Jurkat, Clone E6-1 (cell line): Measurements from ENCODE around the gene MAPKAPK2.

Experiments used
- DNase-seq: peaks from one replicate; pipeline ENCODE4 v3.0.0-alpha.2; 2011; ENCODE audit warnings: low read depth, low spot score
- H3K4me3 ChIP-seq: 2 replicates; pipeline ENCODE4 v1.5.1; 2011; ENCODE audit warnings: mild to moderate bottlenecking, low read length, control low read depth, moderate library complexity

The MAPKAPK2 gene

DNA sequence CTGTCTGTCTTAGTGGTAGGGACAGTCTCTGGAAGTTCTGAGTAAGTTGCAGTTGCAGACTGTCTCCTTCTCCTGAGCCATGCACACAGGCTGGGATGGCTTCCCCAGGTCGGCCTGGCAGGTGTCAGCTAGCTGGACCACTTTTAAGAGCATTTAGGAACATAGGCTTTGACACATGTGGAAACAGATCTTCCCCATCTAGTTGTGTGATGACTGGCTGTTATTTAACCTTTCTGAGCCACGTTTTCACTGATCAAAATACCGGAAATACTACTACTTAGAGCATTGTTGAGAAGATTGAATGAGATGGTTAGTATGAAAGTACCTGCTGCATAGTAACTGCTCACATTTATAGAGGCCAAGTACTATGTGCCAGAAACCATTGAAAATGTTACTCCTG lies 6.2 kb upstream of the MAPKAPK2 start:
- no peak for DNase-seq
- H3K4me3 ChIP-seq, result no peak overlapping the region

DNA sequence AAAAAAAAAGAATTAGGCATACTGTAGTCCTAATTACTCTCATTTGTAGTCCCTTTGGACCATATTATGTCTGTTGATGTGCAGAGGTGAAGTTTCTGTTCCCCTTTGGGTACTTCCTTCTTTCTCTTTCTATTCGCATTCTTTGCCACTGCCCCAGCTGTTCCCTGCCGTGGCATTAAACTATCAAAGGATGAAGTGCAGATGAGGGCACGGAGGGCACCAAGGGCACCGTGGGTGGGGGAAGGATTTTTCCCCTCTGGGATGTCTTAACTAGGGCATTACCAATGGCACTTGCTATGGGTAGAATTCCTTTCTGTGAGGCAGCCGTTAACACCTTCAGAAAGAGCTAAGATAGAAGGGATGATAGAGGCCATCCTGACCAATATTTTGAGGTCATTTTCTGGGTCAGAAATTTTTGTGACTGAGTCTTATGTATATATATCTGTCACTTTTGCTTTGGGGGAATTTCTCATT lies 4.9 kb upstream of the MAPKAPK2 start:
- DNase-seq, result no peak
- no peak overlapping the region for H3K4me3 ChIP-seq

DNA sequence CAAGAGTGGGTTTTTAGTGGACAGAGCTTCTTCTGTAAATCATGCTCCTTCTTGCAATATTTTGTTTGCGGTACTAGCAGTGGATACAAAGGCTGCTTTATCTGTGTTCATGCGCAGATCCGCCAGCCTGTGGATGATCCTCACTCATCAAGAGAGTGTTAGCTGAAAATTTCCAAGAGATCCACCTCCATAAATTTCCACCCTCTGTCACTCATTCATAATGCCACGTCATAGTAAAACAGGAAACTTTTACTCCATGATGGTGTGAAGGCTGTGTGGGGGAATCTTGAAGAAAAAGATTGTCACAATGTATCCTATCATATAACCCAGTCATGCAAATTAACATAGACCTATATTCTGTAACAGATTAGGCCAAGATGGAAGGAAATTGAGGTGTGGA lies 4.4 kb upstream of the MAPKAPK2 start:
- no peak overlapping the region for H3K4me3 ChIP-seq
- DNase-seq, result no peak

DNA sequence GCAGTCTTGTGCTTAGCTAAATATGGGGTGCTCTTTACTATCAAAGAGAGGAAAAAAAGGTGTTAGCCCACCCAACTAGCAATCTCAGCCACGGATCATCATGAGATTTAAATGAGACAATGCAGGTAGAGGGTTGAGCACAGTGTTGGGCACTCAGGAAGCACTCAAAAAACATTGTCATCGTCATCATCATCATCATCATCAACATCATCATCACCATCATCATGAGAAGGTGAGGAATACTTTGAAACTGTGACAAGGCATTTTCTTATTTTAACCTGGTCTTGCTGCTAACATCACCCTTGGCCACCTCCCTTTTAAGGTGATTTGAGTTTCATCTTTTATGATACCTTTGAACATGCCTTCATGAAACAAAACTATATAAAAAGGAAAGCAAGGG lies 3.3 kb upstream of the MAPKAPK2 start:
- H3K4me3 ChIP-seq, result no peak overlapping the region
- DNase-seq, result no peak

DNA sequence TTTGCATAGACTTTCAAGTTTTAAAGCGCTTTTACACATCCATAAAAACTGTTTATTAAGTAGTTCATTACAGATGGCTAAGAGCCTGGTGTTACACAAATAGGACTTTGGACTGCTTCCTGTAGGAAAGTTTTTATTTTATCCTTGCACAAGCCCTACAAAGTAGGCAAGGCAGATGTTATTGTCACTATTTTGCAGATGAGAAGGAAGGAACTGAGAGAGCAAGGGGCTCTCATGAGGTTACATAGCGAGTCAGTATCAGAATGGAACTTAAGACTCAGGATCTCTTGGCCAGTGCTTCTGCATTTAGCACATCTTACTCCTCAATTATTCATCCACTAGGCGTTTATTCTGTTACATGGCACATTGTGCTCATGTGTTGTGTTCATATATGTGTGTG lies 2.6 kb upstream of the MAPKAPK2 start:
- no peak for DNase-seq
- no peak overlapping the region for H3K4me3 ChIP-seq

DNA sequence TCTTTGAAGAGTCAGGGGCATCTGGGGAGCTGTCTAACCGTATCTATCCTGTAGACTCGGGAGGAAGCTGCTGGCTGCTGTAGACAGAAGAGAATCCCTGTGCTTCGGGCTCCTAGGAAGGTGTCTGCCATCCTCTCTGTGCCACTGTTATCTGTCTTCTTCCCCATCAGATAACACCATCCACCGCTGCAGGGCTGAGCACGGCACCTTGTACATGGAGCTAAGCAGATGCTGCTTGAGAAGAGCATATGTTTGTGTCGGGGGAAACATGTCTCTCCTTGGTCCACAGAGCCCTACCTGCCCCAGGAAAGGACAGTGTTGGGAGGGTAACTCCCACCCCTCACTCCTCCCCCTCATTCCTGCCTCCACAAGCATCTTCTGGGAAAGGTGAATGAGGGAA lies 1.4 kb upstream of the MAPKAPK2 start:
- no peak for DNase-seq
- H3K4me3 ChIP-seq, result no peak overlapping the region

DNA sequence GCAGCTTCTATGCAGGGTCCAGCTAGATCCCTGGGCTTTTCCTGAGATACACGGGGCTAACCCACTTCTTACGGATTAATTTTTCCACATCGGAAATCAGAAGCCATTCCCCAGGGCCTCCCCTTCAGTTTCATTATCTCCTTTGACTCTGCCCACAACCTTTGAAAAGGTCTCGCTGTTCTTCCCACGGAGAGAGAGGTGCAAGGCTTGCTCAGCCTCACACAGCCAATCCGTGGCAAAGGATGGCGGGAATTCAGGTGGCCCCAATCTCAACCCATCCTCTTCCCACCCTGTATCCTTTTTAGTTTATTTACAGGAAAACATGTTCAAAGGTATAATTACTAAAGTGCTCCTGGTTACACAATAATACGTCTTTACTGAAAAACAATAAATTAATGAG lies 702 bp upstream of the MAPKAPK2 start:
- no peak overlapping the region for H3K4me3 ChIP-seq
- DNase-seq, result no peak

DNA sequence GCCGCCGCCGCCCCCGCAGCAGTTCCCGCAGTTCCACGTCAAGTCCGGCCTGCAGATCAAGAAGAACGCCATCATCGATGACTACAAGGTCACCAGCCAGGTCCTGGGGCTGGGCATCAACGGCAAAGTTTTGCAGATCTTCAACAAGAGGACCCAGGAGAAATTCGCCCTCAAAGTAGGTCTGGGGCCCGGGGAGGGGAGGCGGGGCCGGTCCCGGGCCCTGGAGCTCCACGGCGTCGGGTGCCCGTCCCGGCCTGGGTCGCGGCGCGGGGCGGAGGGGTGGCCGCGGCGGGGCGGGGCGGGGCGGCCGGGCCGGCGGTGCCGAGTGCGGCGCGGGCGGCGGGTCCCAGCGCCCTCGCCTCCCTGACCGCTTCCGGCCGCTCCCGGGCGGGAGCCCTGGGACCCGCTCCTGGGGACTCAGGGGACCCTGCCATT lies 646 bp downstream of the MAPKAPK2 start:
- H3K4me3 ChIP-seq, result peak overlapping the region; percentile 89
- DNase-seq, result no peak

DNA sequence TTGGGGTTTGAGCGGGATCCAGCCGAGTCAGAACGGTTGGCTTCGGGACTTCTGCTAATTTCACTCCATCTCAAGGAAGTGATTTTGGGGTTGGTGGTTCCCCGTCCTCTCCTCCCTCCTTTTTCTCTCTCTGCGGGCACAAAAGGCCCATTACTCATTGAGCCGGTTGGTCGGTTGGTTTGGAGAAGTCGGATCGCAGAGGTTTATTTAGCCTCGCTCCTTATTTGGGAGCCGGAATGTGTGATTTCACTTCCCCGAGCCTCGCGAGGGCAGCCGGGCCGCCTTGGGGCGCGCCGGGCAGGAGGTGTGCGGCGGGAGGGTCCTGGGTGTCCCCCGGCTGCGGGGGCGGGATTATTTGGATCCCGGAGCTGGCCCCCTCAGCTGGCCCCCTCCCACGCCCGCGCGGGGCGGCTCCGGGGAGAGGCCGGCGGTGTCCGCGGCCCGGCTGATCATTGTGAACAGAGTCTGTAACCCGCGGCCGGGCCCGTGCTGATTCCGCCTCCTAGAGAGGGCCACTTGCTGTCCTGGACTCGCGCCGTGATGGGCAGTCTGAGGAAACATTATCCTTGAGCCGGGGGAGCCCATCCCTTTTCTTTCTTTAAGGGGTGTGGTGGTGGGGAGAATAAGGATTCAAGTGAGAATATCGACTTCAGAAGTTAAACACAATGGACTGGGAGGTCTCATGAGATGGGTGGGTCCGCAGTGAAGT lies 1.2 kb downstream of the MAPKAPK2 start:
- no peak for DNase-seq
- H3K4me3 ChIP-seq, result peak overlapping the region; percentile 89

DNA sequence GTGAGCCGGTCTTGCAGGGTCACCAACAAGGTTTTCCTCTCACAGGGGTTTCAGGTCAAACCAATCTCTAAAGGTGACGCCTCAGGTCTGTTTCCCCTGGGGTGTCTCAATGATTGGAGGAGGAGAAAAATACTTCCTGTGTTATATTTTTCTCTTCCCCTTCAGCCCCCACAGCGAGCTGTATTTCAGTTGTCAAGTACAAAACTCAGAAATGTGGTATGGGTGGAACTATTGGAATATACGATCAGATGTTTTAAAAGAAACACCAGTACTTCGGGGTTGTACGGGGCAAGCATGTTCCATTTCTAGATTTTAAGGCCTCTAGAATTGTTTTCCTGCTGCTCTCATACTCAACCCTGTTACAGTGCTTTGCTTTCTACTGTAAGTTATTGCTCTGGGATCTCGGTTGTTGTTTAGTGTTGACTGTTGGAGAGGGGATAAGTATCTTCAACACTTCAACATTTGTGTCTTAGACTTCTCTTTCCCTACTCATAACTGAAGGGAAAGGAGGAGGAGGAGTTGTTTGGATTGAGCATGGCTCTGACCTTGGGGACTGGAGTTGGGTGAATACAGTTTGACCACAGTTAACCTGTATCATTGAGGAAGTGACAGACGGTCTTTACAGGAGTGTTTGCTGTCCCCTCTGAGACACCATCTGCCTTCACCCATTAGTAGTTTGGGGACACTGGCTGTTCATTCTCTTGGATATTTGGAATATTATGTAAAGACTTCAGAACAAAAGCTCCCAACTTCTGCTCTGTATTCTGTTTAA lies 2.0 kb downstream of the MAPKAPK2 start:
- no peak for DNase-seq
- H3K4me3 ChIP-seq, result peak overlapping the region; percentile 89

DNA sequence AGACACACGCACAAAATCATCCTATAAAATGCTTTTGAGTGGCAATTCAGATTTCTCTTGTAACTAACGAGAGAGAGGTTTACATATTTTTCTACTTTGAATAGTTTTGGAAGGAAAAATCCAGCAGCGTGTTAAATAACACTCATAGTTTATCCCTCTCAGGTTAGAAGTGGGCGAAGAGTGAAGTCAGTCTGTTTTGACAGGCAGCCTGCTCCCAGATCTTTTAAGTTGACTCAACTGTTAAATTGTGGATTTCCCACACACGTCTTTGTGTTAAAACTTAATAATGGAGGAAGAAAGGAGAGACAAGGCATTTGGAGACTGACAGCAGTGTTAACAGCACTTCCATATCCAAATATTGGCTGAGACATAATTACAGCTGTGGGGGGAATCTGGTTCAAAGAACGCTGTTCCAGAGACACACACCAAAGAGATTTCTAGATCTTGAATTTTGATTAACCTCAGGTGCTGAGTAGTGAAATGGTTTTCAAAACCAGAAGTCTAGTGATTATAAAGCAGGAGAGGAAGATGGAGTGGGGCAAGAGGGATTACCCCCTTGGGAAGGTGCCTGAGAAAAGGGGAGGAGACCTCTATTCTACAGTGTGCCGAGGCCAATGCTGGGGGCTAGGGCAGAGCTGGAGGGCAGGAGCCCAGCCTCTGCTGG lies 2.7 kb downstream of the MAPKAPK2 start:
- no peak overlapping the region for H3K4me3 ChIP-seq
- DNase-seq, result no peak

DNA sequence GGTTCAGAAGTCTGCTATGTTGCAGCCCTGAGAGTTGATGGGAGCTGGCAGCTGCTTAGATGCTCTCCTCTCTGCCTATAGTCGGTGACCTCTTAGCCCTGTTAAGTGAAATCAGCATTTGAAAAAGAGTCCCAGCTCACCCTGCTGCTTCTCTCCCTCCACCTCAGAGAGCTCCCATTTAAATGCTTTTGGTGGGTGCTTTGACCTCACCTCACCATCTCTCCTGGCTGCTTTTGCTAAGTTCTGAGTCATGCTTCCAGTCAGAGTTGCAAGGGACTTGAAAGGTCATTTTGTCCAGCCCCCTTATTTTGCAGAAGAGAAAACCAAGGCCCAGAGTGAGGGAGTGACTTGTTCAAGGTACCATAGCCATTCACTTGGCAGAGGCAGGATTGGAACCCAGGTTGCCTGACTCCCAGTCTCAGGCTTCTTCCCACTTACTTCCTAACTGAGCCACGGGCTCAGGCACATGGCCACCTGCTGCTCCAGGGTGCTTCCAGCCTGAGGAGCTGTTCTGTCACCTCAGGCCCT lies 3.3 kb downstream of the MAPKAPK2 start:
- H3K4me3 ChIP-seq, result no peak overlapping the region
- DNase-seq, result no peak

DNA sequence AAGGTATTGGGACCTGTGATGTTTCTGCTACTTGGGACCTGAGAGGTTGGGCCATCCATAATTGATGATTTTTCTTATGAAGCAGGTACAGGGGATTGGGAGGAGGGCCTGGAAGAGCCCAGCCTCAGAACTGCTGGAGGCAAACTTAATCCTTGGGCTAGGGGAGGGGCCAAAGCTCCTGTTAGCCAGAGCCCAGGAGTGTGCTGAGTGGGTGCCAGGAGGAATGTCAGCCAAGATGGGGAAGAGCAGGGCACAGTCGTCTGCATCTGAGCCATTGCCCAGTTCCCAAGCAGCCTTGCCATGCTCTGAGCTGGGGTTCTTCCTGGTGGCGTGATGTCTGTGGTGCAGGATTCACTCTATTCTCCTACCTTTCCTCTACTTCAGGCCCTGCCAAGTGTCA lies 5.8 kb downstream of the MAPKAPK2 start:
- no peak for DNase-seq
- no peak overlapping the region for H3K4me3 ChIP-seq

DNA sequence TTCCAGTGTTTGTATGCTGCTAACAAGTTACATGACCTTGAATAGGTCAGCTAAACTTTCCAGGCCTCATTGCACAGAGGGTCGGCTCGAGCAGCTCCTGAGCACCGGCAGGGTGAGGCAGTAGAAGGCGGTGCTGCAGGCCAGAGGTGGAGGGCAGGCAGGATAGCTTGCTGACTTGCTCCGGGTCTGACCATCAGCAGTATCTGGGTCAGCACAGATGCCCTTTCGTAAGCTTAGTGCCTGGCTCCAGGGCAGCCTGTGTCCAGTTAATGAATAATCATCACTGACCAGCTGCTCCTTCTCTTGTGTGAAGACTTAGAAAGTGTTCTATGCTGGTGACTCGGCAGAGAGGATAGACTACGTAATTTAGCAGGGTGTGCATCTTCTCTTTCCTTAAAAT lies 6.9 kb downstream of the MAPKAPK2 start:
- no peak overlapping the region for H3K4me3 ChIP-seq
- DNase-seq, result no peak

DNA sequence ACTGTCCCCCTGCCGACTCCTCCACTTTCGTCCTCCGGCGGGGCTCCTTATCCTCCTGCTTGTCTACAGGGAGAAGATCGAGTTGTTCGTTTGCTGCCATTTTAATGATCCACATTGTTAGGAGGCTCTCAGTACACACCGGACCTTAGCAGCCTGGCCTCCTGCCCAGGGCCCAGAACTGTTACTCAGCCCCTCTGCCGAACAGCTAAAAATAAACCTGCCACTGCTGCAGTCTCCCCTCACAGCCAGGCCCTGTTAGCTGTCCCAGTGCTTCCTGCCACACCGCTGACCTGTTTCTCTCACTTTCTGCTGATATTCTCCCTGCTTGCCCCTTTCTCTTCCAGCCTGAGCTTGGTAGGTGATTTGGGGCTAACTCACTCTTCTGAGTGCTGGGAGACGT lies 8.3 kb downstream of the MAPKAPK2 start:
- DNase-seq, result no peak
- H3K4me3 ChIP-seq, result no peak overlapping the region

DNA sequence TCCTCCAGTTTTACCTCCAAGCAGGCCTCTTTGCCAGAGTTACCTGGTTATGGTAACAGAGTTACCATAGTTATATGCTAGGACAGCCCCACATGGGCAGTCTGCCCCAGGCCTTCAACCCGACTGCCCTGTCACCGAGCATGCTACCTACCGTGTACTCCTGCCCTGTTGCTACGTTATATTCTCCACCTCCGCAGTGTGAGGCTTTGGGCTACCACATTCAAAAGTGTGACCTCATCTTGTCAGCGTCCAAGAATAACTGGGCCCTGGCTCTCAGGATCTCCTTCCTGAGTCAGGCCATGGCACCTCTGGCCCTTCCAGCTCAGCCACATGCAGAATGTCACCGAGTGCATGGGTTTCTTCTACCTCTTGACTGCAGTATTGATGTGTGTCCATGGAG lies 8.9 kb downstream of the MAPKAPK2 start:
- no peak for DNase-seq
- no peak overlapping the region for H3K4me3 ChIP-seq

DNA sequence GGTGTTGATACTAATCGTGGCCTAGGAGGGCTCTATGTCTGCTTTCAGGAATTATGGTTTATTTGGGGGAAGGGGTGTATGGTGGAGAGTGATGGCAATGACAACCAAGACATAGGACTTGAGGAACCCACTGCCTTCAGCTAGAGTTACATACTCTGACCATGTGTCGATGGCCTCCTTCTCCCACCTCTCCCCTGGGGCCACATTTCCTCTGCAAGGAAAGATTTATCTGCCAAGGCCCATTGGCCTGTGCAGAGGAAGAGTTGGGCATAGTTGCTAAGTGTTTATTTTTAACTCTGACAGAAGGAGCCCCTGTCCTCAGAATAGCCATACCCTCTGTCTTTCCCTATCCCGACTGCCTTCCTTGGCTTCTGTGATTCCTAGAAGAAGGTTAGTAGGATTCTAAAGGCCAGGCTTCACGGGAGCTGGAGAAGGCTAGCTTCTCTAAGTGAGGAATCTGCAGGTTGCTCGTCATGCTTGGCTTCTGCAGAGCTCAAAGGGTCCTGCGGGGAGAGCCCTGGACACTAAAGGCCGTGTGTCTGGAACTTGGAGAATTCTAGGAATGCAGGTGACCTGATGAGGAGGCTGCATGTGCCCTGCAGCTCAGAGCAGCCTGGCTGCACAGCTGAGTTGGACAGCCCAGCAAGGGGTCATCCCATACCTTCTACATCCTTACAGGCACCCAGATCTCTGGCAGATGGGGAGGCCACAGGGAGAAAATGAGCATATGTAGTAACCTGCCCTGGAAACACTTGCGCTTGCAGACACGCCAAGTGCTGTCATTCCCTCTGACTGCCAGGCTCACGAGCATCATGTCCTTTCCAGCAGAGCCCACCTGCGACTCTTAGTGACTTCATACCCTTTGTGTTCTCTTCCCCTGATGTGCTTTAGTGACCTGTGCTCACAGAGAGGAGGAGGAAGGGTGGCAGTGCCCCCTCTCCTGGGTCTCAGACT lies 9.7 kb downstream of the MAPKAPK2 start:
- no peak for DNase-seq
- H3K4me3 ChIP-seq, result no peak overlapping the region

DNA sequence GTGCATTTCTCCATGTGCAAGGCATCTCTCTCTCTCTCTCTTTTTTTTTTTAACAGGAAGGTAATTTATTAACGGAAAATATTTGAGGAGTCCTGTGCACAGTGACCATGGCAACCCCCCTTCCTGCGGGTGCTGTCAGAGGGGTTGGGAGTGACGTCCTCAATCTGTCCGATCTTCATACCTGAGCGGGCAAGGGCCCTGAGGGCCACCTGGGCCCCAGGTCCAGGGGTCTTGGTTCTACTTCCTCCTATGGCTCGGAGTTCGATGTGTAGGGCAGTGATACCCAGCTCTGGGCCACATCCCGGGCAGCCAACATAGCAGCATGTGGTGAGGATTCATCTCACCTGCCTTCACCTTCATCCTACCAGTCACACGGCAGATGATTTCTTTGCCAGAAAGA lies 11.0 kb downstream of the MAPKAPK2 start:
- DNase-seq, result no peak
- H3K4me3 ChIP-seq, result no peak overlapping the region
